ENCODE results near the gene SMTNL2. TPM values are rescaled to one million over a fixed set of nuclear protein-coding genes. Genes with fewer than 3 reads are reported as not detected.

SMTNL2 gene
- polyA plus RNA-seq, 2 donors: 0.53 to 1.4 TPM

- no peaks in the 10 kb centered on the region for H3K27me3 ChIP-seq (ENCODE audit: control insufficient read depth in 1 of 2, insufficient read depth in 2 of 2, low read length in 2 of 2)
- no peak overlapping the region for H3K4me3 ChIP-seq (ENCODE audit: low read depth in 1 of 2, low read length in 2 of 2)
- WGBS, 2 donors: 90 to 91% methylated on average over 32 of the region's 32 CpGs
- H3K27ac ChIP-seq (ENCODE audit: low read depth in 2 of 2, low read length in 1 of 2): no peak overlapping the region
- H3K9me3 ChIP-seq (ENCODE audit: control insufficient read depth in 2 of 2, insufficient read depth in 1 of 2, low read depth in 1 of 2, low read length in 1 of 2): no peaks in the 10 kb centered on the region
- H3K4me1 ChIP-seq (ENCODE audit: control insufficient read depth in 2 of 2, insufficient read depth in 2 of 2, low read length in 1 of 2): no peaks in the 10 kb centered on the region
- H3K36me3 ChIP-seq (ENCODE audit: control insufficient read depth in 2 of 2, insufficient read depth in 2 of 2, low read length in 1 of 2): peaks cover 21 to 79% of the 10 kb centered on the region in 2 donors
Measured at GRCh38 chr17:4545217-4545951, 38.9 kb upstream of the SMTNL2 start.

- Histone ChIP-seq H3K4me1 (ENCODE audit: control insufficient read depth in 2 of 2, insufficient read depth in 2 of 2, low read length in 1 of 2) (no peaks in the 10 kb centered on the region), H3K4me3 (ENCODE audit: low read depth in 1 of 2, low read length in 2 of 2) (no peak overlapping the region), H3K27me3 (ENCODE audit: control insufficient read depth in 1 of 2, insufficient read depth in 2 of 2, low read length in 2 of 2) (no peaks in the 10 kb centered on the region), H3K9me3 (ENCODE audit: control insufficient read depth in 2 of 2, insufficient read depth in 1 of 2, low read depth in 1 of 2, low read length in 1 of 2) (no peaks in the 10 kb centered on the region), H3K27ac (ENCODE audit: low read depth in 2 of 2, low read length in 1 of 2) (no peak overlapping the region), H3K36me3 (ENCODE audit: control insufficient read depth in 2 of 2, insufficient read depth in 2 of 2, low read length in 1 of 2) (peaks cover 25 to 78% of the 10 kb centered on the region in 2 donors)
- 86 to 89% methylated on average over 17 of the region's 17 CpGs for WGBS, 2 donors
Measured at GRCh38 chr17:4547118-4547906, 37.0 kb upstream of the SMTNL2 start.

GRCh38 chr17:4548061-4548461, 36.3 kb upstream of the SMTNL2 start:
- Histone ChIP-seq H3K4me3 (ENCODE audit: low read depth in 1 of 2, low read length in 2 of 2) (no peak overlapping the region), H3K27ac (ENCODE audit: low read depth in 2 of 2, low read length in 1 of 2) (no peak overlapping the region), H3K36me3 (ENCODE audit: control insufficient read depth in 2 of 2, insufficient read depth in 2 of 2, low read length in 1 of 2) (peaks cover 27 to 75% of the 10 kb centered on the region in 2 donors), H3K4me1 (ENCODE audit: control insufficient read depth in 2 of 2, insufficient read depth in 2 of 2, low read length in 1 of 2) (no peaks in the 10 kb centered on the region), H3K27me3 (ENCODE audit: control insufficient read depth in 1 of 2, insufficient read depth in 2 of 2, low read length in 2 of 2) (no peaks in the 10 kb centered on the region), H3K9me3 (ENCODE audit: control insufficient read depth in 2 of 2, insufficient read depth in 1 of 2, low read depth in 1 of 2, low read length in 1 of 2) (no peaks in the 10 kb centered on the region)
- 89 to 93% methylated on average over 18 of the region's 18 CpGs for WGBS, 2 donors

- Histone ChIP-seq H3K4me1 (ENCODE audit: control insufficient read depth in 2 of 2, insufficient read depth in 2 of 2, low read length in 1 of 2) (peaks cover 2 to 3% of the 10 kb centered on the region in 2 donors), H3K27me3 (ENCODE audit: control insufficient read depth in 1 of 2, insufficient read depth in 2 of 2, low read length in 2 of 2) (no peaks in the 10 kb centered on the region), H3K36me3 (ENCODE audit: control insufficient read depth in 2 of 2, insufficient read depth in 2 of 2, low read length in 1 of 2) (peaks cover 27 to 73% of the 10 kb centered on the region in 2 donors), H3K9me3 (ENCODE audit: control insufficient read depth in 2 of 2, insufficient read depth in 1 of 2, low read depth in 1 of 2, low read length in 1 of 2) (no peaks in the 10 kb centered on the region), H3K27ac (ENCODE audit: low read depth in 2 of 2, low read length in 1 of 2) (no peak overlapping the region), H3K4me3 (ENCODE audit: low read depth in 1 of 2, low read length in 2 of 2) (no peak overlapping the region)
- 78% methylated on average over 24 of the region's 24 CpGs for WGBS, 2 donors
Measured at GRCh38 chr17:4548721-4549531, 35.4 kb upstream of the SMTNL2 start.

- no peak overlapping the region for H3K4me3 ChIP-seq (ENCODE audit: low read depth in 1 of 2, low read length in 2 of 2)
- no peaks in the 10 kb centered on the region for H3K9me3 ChIP-seq (ENCODE audit: control insufficient read depth in 2 of 2, insufficient read depth in 1 of 2, low read depth in 1 of 2, low read length in 1 of 2)
- peaks cover 7 to 13% of the 10 kb centered on the region in 2 donors for H3K4me1 ChIP-seq (ENCODE audit: control insufficient read depth in 2 of 2, insufficient read depth in 2 of 2, low read length in 1 of 2)
- H3K27me3 ChIP-seq (ENCODE audit: control insufficient read depth in 1 of 2, insufficient read depth in 2 of 2, low read length in 2 of 2): no peaks in the 10 kb centered on the region
- H3K27ac ChIP-seq (ENCODE audit: low read depth in 2 of 2, low read length in 1 of 2): no peak overlapping the region
- peaks cover 27 to 66% of the 10 kb centered on the region in 2 donors for H3K36me3 ChIP-seq (ENCODE audit: control insufficient read depth in 2 of 2, insufficient read depth in 2 of 2, low read length in 1 of 2)
- WGBS, 2 donors: 87 to 88% methylated on average over 23 to 25 of the region's 25 CpGs
Measured at GRCh38 chr17:4549781-4550533, 34.4 kb upstream of the SMTNL2 start.

- H3K27ac ChIP-seq (ENCODE audit: low read depth in 2 of 2, low read length in 1 of 2): no peak overlapping the region
- H3K27me3 ChIP-seq (ENCODE audit: control insufficient read depth in 1 of 2, insufficient read depth in 2 of 2, low read length in 2 of 2): no peaks in the 10 kb centered on the region
- peaks cover 7 to 14% of the 10 kb centered on the region in 2 donors for H3K4me1 ChIP-seq (ENCODE audit: control insufficient read depth in 2 of 2, insufficient read depth in 2 of 2, low read length in 1 of 2)
- peaks cover 27 to 59% of the 10 kb centered on the region in 2 donors for H3K36me3 ChIP-seq (ENCODE audit: control insufficient read depth in 2 of 2, insufficient read depth in 2 of 2, low read length in 1 of 2)
- WGBS, 2 donors: 91 to 95% methylated on average over 16 of the region's 16 CpGs
- no peaks in the 10 kb centered on the region for H3K9me3 ChIP-seq (ENCODE audit: control insufficient read depth in 2 of 2, insufficient read depth in 1 of 2, low read depth in 1 of 2, low read length in 1 of 2)
- H3K4me3 ChIP-seq (ENCODE audit: low read depth in 1 of 2, low read length in 2 of 2): no peak overlapping the region
Measured at GRCh38 chr17:4550534-4551039, 33.7 kb upstream of the SMTNL2 start.

- 84 to 88% methylated on average over 8 of the region's 8 CpGs for WGBS, 2 donors
- no peaks in the 10 kb centered on the region for H3K27me3 ChIP-seq (ENCODE audit: control insufficient read depth in 1 of 2, insufficient read depth in 2 of 2, low read length in 2 of 2)
- peaks cover 27 to 59% of the 10 kb centered on the region in 2 donors for H3K36me3 ChIP-seq (ENCODE audit: control insufficient read depth in 2 of 2, insufficient read depth in 2 of 2, low read length in 1 of 2)
- peaks cover 7 to 18% of the 10 kb centered on the region in 2 donors for H3K4me1 ChIP-seq (ENCODE audit: control insufficient read depth in 2 of 2, insufficient read depth in 2 of 2, low read length in 1 of 2)
- H3K4me3 ChIP-seq (ENCODE audit: low read depth in 1 of 2, low read length in 2 of 2): no peak overlapping the region
- H3K27ac ChIP-seq (ENCODE audit: low read depth in 2 of 2, low read length in 1 of 2): no peak overlapping the region
- no peaks in the 10 kb centered on the region for H3K9me3 ChIP-seq (ENCODE audit: control insufficient read depth in 2 of 2, insufficient read depth in 1 of 2, low read depth in 1 of 2, low read length in 1 of 2)
Measured at GRCh38 chr17:4551141-4551540, 33.2 kb upstream of the SMTNL2 start.

- Histone ChIP-seq H3K4me3 (ENCODE audit: low read depth in 1 of 2, low read length in 2 of 2) (no peak overlapping the region), H3K27me3 (ENCODE audit: control insufficient read depth in 1 of 2, insufficient read depth in 2 of 2, low read length in 2 of 2) (no peaks in the 10 kb centered on the region), H3K9me3 (ENCODE audit: control insufficient read depth in 2 of 2, insufficient read depth in 1 of 2, low read depth in 1 of 2, low read length in 1 of 2) (no peaks in the 10 kb centered on the region), H3K27ac (ENCODE audit: low read depth in 2 of 2, low read length in 1 of 2) (no peak overlapping the region), H3K4me1 (ENCODE audit: control insufficient read depth in 2 of 2, insufficient read depth in 2 of 2, low read length in 1 of 2) (peaks cover 7 to 18% of the 10 kb centered on the region in 2 donors), H3K36me3 (ENCODE audit: control insufficient read depth in 2 of 2, insufficient read depth in 2 of 2, low read length in 1 of 2) (peaks cover 27 to 59% of the 10 kb centered on the region in 2 donors)
- 94% methylated on average over 27 of the region's 27 CpGs for WGBS, 2 donors
Measured at GRCh38 chr17:4551796-4552525, 32.4 kb upstream of the SMTNL2 start.
